Mesenchymal stem cell (in vitro differentiated cells and primary cell): ENCODE measurements around the gene HOXC13.

Source experiments
- DNase-seq: peaks from one replicate; pipeline ENCODE4 v3.0.0-alpha.2; 2013
- H2AFZ ChIP-seq: one replicate; pipeline ENCODE4 v1.6.1; 2013; ENCODE audit warnings: low read depth, mild to moderate bottlenecking, control low read depth, inconsistent platforms, low read length, moderate library complexity
- H2AK5ac ChIP-seq: 2 replicates; pipeline ENCODE4 v1.6.1; 2013; ENCODE audit warnings: low read length, moderate library complexity, mild to moderate bottlenecking, inconsistent platforms; ENCODE audit not compliant: severe bottlenecking
- H2BK120ac ChIP-seq: one replicate; pipeline ENCODE4 v1.6.1; 2013; ENCODE audit warnings: low read depth, mild to moderate bottlenecking, inconsistent platforms, low read length, moderate library complexity
- H2BK12ac ChIP-seq, 2 experiments: one replicate each; pipeline ENCODE4 v1.6.1; 2013; ENCODE audit warnings: inconsistent platforms in 2 of 2, low read length in 2 of 2, mild to moderate bottlenecking in 2 of 2, moderate library complexity in 2 of 2, control low read depth in 1 of 2
- H2BK15ac ChIP-seq: one replicate; pipeline ENCODE4 v1.6.1; 2013; ENCODE audit warnings: mild to moderate bottlenecking, low read depth, inconsistent platforms; ENCODE audit not compliant: poor library complexity, severe bottlenecking
- H2BK5ac ChIP-seq: 2 replicates; pipeline ENCODE4 v1.6.1; 2013; ENCODE audit warnings: low read depth, mild to moderate bottlenecking, low read length, control low read depth, inconsistent platforms; ENCODE audit not compliant: poor library complexity, severe bottlenecking
- H3K14ac ChIP-seq, 2 experiments: one replicate each; pipeline ENCODE4 v1.6.1; 2013; ENCODE audit warnings: inconsistent platforms in 2 of 2, low read length in 2 of 2, control low read depth in 1 of 2, mild to moderate bottlenecking in 1 of 2, moderate library complexity in 1 of 2
- H3K18ac ChIP-seq, 2 experiments: one replicate each; pipeline ENCODE4 v1.6.1; 2013; ENCODE audit warnings: inconsistent platforms in 2 of 2, low read length in 2 of 2, control low read depth in 1 of 2, low read depth in 1 of 2, mild to moderate bottlenecking in 1 of 2
- H3K23ac ChIP-seq, 2 experiments: one replicate each; pipeline ENCODE4 v1.6.1; 2013; ENCODE audit warnings: inconsistent platforms in 2 of 2, low read length in 2 of 2, mild to moderate bottlenecking in 2 of 2, moderate library complexity in 2 of 2, control low read depth in 1 of 2
- H3K27ac ChIP-seq: 2 replicates; pipeline ENCODE4 v1.5.1; 2013; ENCODE audit warnings: mild to moderate bottlenecking, moderate library complexity, low read length, control low read depth, inconsistent platforms; ENCODE audit not compliant: poor library complexity, severe bottlenecking
- H3K27me3 ChIP-seq, 2 experiments: 2 replicates each; pipeline versions ENCODE4 v1.6.1 to v1.7.0; 2013; ENCODE audit warnings: low read length in 2 of 2, mild to moderate bottlenecking in 2 of 2, moderate library complexity in 2 of 2, control low read depth in 1 of 2, inconsistent platforms in 1 of 2; ENCODE audit not compliant: control insufficient read depth in 1 of 2, insufficient read depth in 1 of 2
- H3K36me3 ChIP-seq, 2 experiments: 2 replicates each; pipeline versions ENCODE4 v1.6.1 to v1.7.0; 2013; ENCODE audit warnings: low read length in 2 of 2, control low read depth in 1 of 2, inconsistent platforms in 1 of 2, low read depth in 1 of 2, mild to moderate bottlenecking in 1 of 2; ENCODE audit not compliant: insufficient read depth in 2 of 2, control insufficient read depth in 1 of 2
- H3K4ac ChIP-seq, 2 experiments: one replicate each; pipeline ENCODE4 v1.6.1; 2013; ENCODE audit warnings: inconsistent platforms in 2 of 2, low read length in 2 of 2, mild to moderate bottlenecking in 2 of 2, moderate library complexity in 2 of 2, control low read depth in 1 of 2, low read depth in 1 of 2
- H3K4me1 ChIP-seq: 2 replicates; pipeline ENCODE4 v1.6.1; 2013; ENCODE audit warnings: low read depth, low read length, control low read depth; ENCODE audit not compliant: control insufficient read depth, insufficient read depth
- H3K4me2 ChIP-seq: 2 replicates; pipeline ENCODE4 v1.6.1; 2013; ENCODE audit warnings: low read length, mild to moderate bottlenecking, inconsistent platforms; ENCODE audit not compliant: poor library complexity, severe bottlenecking
- H3K4me3 ChIP-seq, 2 experiments: 2 replicates each; pipeline versions ENCODE4 v1.5.1 to v1.7.0; 2013; ENCODE audit warnings: low read length in 2 of 2, mild to moderate bottlenecking in 2 of 2, control low read depth in 1 of 2, low read depth in 1 of 2; ENCODE audit not compliant: insufficient read depth in 1 of 2
- H3K79me1 ChIP-seq: replicated peaks from 2 replicates; pipeline ENCODE4 v1.6.1; 2013; ENCODE audit warnings: mild to moderate bottlenecking, control low read depth, low read length, inconsistent platforms; ENCODE audit not compliant: poor library complexity, severe bottlenecking
- H3K9ac ChIP-seq: 2 replicates; pipeline ENCODE4 v1.7.0; 2013; ENCODE audit warnings: mild to moderate bottlenecking, low read length, moderate library complexity
- H3K9me3 ChIP-seq: 2 replicates; pipeline ENCODE4 v1.7.0; 2013; ENCODE audit warnings: mild to moderate bottlenecking, low read length; ENCODE audit not compliant: control insufficient read depth
- H4K8ac ChIP-seq: one replicate; pipeline ENCODE4 v1.6.1; 2013; ENCODE audit warnings: inconsistent platforms, mild to moderate bottlenecking, low read length, moderate library complexity
- H4K91ac ChIP-seq: one replicate; pipeline ENCODE4 v1.6.1; 2013; ENCODE audit warnings: mild to moderate bottlenecking, low read length, inconsistent platforms
- WGBS: methylation state at CpG from one replicate; pipeline ENCODE4 v1.1.7; 2013; ENCODE audit warnings: mixed read lengths; 5-methylcytosine and 5-hydroxymethylcytosine counted together

HOXC13 gene

DNA sequence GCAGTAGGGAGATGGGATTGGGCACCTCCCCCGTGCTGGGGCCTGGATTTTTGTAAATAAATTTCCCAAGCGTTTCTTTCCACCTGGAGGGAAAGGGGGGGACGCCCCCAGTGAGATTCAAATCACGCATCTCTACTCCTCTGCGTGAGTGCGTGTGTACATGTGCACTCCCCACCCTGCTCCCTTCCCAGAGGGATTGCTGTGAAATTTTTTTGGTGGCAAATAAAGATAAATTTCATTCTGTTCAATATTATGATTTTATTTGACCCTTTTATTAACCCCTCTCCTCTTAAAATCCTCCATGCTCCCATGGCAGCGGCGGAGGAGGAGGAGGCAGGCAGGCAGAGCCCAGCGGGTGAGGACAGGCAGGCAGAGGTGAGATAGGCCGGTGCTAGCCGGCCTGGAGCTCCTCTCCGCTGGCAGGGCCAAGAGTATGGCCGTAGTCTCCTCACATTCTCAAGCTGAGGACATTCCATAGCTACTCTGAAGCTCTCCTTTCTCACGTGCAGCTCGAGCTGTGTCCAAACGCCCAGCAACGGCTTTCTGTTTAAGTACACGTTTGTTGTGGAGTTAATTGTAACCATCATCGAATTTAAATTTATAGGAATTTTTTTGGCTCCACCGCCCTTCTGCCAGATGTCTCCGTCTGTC is 37.7 kb downstream of the HOXC13 start:
- Histone ChIP-seq H3K4me2 (no peak overlapping the region), H3K9ac (no peak overlapping the region), H3K9me3 (no peaks in the 10 kb centered on the region), H3K4ac (no peak overlapping the region), H3K23ac (no peak overlapping the region), H2AFZ (no peak overlapping the region), H3K79me1 (no peaks in the 10 kb centered on the region), H2BK5ac (no peak overlapping the region), H3K27me3 (peaks cover 59 to 91% of the 10 kb centered on the region in 2 experiments), H4K91ac (no peak overlapping the region), H3K14ac (no peak overlapping the region), H2AK5ac (no peak overlapping the region), H3K4me1 (peaks cover 23% of the 10 kb centered on the region), H2BK120ac (no peak overlapping the region), H2BK12ac (no peak overlapping the region), H2BK15ac (no peak overlapping the region), H3K36me3 (no peaks in the 10 kb centered on the region), H3K18ac (no peak overlapping the region), H3K4me3 (no peak overlapping the region), H3K27ac (no peak overlapping the region), H4K8ac (no peak overlapping the region)
- no peak for DNase-seq
- 26% methylated on average over 17 of the region's 21 CpGs for WGBS

DNA sequence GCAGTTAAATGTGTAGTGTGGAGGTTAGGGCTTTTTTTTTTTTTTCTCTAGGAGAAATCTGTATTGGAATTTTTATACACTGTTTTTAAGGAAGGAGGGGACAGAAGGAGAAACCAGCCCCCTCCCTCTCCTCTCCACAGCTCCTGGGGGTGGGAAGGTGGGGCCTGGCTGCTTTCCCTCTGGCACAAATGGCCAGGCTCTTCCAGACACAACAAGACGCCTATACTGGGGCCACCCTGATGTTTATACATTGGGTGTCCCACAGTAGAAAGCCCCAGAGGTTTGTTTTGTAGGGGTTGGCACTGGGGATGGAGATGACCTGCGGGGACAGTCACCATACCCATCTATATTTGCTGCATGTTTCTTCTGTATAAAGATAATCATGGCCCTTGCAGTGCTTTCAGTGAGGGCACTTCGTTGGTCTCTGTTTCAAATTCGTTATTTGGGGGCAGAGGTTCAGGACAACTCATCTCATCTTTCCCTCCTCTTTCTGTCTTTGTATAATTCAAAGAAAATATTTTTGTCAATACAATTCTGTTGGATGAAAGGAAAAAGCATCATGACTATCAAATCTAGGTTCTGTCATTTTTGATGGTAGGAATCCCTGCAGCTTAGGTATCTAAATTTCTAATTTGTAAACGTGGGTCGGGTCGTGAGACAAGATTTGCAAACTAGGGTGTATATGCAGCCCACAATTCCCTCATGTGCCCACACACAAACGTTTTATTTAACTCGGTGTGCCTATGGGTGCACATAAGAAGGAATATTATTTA is 38.4 kb downstream of the HOXC13 start:
- H3K9ac ChIP-seq: no peak overlapping the region
- H3K27ac ChIP-seq: no peak overlapping the region
- no peak overlapping the region for H3K4ac ChIP-seq
- H4K8ac ChIP-seq: no peak overlapping the region
- no peak overlapping the region for H3K14ac ChIP-seq
- no peak overlapping the region for H2BK15ac ChIP-seq
- peaks cover 23% of the 10 kb centered on the region for H3K4me1 ChIP-seq
- WGBS: 12% methylated on average over 4 of the region's 9 CpGs
- no peak overlapping the region for H2BK5ac ChIP-seq
- H3K18ac ChIP-seq: no peak overlapping the region
- H2BK120ac ChIP-seq: no peak overlapping the region
- peaks cover 52 to 91% of the 10 kb centered on the region in 2 experiments for H3K27me3 ChIP-seq
- DNase-seq: no peak
- no peak overlapping the region for H3K4me3 ChIP-seq
- H3K9me3 ChIP-seq: no peaks in the 10 kb centered on the region
- H3K79me1 ChIP-seq: no peaks in the 10 kb centered on the region
- H2BK12ac ChIP-seq: no peak overlapping the region
- H3K23ac ChIP-seq: no peak overlapping the region
- no peak overlapping the region for H2AFZ ChIP-seq
- H3K4me2 ChIP-seq: no peak overlapping the region
- H3K36me3 ChIP-seq: no peaks in the 10 kb centered on the region
- H2AK5ac ChIP-seq: no peak overlapping the region
- no peak overlapping the region for H4K91ac ChIP-seq

DNA sequence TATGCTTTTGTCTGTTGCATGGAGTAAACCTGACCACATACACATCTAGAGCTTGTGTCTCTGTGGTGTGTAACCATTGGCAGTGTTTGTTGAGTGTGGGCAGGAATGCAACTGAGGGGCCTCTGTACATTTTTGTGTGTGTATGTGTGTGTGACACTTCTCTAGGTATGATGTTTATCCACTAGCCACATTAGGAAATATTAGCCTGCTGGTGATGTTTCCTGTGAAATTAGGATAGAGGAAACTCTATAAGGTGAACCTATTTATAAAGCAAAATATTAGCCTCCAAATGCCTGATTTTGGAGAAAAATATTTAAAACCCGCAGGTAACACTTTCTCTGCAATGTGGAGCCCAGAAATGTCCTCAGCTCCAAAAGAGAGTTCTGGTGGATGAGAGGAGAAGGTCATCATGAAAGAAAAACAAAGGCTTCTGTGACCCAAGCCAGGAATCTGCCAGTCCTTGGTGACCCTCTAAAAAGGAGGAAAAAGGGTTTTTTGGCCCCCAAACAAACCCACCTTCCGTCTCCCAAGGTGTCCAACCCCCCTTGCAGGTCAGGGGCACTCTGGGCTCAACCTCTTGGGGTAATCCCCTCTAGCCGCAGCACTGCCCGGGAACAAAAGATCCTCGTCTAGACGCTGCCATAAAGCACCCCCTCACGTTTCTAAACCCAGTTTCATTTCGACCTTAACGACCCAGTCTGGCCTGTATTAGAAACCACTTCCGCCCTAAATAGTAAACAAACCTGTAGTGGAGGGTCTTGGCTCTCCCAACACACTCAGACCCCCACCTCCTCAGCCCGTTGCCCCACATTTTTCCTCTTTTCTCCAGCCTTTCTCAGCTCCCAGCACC is 39.2 kb downstream of the HOXC13 start:
- Histone ChIP-seq H2AFZ (no peak overlapping the region), H3K9ac (no peak overlapping the region), H2AK5ac (no peak overlapping the region), H3K27ac (no peak overlapping the region), H2BK15ac (peak overlapping the region; percentile 56), H3K4ac (no peak overlapping the region), H3K14ac (no peak overlapping the region), H2BK120ac (no peak overlapping the region), H3K18ac (no peak overlapping the region), H3K4me3 (no peak overlapping the region), H3K23ac (no peak overlapping the region), H3K36me3 (no peaks in the 10 kb centered on the region), H4K8ac (no peak overlapping the region), H2BK12ac (no peak overlapping the region), H2BK5ac (no peak overlapping the region), H3K4me2 (no peak overlapping the region), H3K9me3 (no peaks in the 10 kb centered on the region), H3K27me3 (peaks cover 44 to 91% of the 10 kb centered on the region in 2 experiments), H3K79me1 (peaks cover under 1% of the 10 kb centered on the region), H4K91ac (no peak overlapping the region), H3K4me1 (peaks cover 23% of the 10 kb centered on the region)
- WGBS: 16% methylated on average over 11 of the region's 11 CpGs
- no peak for DNase-seq
